Left colon (tissue), 2 donors: ENCODE measurements around the gene XRCC6. TPM values are rescaled to one million over a fixed set of nuclear protein-coding genes. Genes with fewer than 3 reads are reported as not detected.
A peak's percentile ranks its signal among the peaks of the same experiment; 100 is the strongest.
"Not testable (repeated sequence)": the region's sequence is repeated elsewhere in the genome, so short reads cannot be mapped to it uniquely, and the experiment has no call there.

ENCODE experiments used
- ATAC-seq: fragments of 200-7000 bp; cut with Tn5 transposase; one replicate; pipeline ENCODE4 v1.9.1; 2020; ENCODE audit warnings: mild to moderate bottlenecking, moderate library complexity
- DNase-seq, 2 donors: peaks; one replicate each; pipeline ENCODE4 v3.0.0-alpha.2; 2020
- intact Hi-C, 2 donors: fragments of 100-400 bp; cut with DNase I in 1 of 2; cut with micrococcal nuclease in 1 of 2; formaldehyde crosslinking; loops; one replicate each; pipeline versions ENCODE4 v1.11.2 to v1.14.0; 2022; cut with DNase I, micrococcal nuclease
- long read RNA-seq: library from polyadenylated mRNA; unstranded; transcript quantifications from one replicate; pipeline ENCODE4 v2.0.0, GENCODE V29; 2021
- total RNA-seq, 2 donors: library from RNA; stranded (reverse); fragmentation: NEBNext Ultra II Directional; extraction: Animal tissue kit (Norgen Biotek cat#: 25700); gene quantifications; one replicate each; pipeline ENCODE4 v1.2.1, GENCODE V29; 2021
- donor health status: DM: no; HTN: no; CAD: no.
- donor health status: DM: yes; HTN: yes; CAD: no.

The XRCC6 gene
- 100 to 1,000 TPM; 164 to 173 TPM for total RNA-seq
- long read RNA-seq, transcript XRCC6-202 (13 exons, 2,296 nt) = major isoform, 322 of 371 reads
- long read RNA-seq, transcript XRCC6-201 (12 exons, 2,709 nt) = minor isoform, 11 of 371 reads
- long read RNA-seq, partial matches to known transcripts = 18 of 371 reads
- long read RNA-seq, other reads (novel, unspliced or antisense) = 15 of 371 reads

DNA sequence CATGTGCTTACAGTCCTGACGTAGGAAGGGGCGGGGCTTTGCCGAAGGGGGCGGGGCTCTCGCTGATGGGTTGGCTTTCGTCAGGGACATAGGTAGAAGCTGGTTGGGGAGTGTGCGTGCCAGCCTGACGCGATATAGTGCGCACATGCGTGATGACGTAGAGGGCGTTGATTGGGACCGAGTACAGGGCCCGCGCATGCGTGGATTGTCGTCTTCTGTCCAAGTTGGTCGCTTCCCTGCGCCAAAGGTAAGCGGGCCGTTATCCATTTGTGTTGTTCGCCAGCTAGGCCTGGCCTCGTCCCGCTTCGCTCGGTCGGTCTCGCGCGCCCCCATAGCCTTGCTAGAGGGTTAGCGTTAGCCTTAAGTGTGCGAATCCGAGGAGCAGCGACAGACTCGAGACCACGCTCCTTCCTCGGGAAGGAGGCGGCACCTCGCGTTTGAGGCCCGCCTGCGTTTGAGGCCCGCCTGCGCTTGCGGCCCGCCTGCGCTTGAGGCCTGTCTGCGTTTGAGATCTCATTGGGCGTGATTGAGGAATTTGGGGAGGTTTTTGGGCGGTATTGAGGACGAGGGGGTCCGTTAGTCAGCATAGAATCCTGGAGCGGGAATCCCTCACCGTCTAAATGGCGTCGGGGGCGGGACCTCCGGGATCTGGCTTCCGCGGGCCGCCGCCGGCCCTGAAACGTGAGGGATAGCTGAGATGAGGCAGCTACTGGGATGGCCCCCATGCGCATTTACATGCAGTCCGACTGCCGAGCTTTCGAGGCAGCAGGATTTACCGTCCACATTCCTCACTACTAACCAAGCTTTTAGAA lies at the start of gene XRCC6:
Gene XRCC6 (plus strand): TSS at position 197 of the 812 bp plus-strand sequence. CDS start 710 bp downstream, outside the sequence.
- intact Hi-C loops = no loop called here
- ATAC-seq = peak; percentile 92
- DNase-seq = peak; percentile 100

DNA sequence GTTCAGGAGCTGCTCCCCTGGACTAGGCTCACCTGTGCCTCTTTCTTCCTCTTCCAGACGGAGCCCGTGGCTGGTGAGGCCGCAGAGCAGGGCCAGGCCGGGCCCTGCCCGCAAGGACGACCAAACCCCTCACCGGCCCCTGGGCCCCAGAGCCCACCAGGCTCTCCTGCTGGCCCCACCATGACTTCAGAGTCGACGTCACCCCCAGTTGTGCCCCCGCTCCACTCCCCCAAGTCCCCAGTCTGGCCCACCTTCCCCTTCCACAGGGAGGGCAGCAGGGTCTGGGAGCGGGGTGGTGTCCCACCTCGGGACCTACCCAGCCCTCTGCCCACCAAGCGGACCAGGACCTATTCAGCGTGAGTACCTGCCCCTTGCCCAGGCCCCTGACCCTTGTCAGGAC lies 49.3 kb upstream of the XRCC6 start:
- intact Hi-C loops = no loop called here
- ATAC-seq = no peak
- DNase-seq = no peak

DNA sequence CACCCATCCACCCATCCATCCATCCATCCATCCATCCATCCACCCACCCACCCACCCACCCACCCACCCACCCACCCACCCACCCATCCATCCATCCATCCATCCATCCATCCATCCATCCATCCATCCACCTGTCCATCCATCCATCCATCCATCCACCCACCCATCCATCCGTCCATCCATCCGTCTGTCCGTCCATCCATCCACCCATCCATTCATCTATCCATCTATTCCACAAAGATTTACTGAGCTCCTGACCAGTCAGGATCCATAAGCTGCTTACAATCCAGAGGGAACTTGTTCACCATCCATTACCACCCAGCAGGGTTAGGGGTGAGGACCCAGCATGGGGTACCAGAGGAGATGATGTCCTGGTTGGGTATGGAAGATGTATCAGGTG lies 48.8 kb upstream of the XRCC6 start:
- intact Hi-C loops, DNase-seq, ATAC-seq: not testable (repeated sequence)

DNA sequence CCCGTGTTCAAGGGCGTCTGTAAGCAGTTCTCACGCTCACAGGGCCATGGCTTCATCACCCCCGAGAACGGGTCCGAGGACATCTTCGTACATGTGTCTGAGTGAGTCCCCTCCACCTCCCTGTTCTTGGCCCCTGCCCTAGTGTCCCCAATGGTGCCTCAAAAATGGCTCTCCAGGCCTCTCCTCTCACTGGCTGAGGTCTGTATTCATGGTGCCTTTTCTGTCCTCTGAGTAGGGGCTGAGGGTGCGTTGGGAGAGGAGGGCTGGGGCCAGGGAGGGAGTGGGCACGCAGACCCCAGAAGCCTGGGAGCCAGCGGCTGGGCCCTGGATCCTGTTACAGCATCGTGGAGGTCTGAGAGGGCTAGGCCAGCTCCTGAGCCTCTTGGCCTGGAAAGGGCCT lies 47.4 kb upstream of the XRCC6 start:
- no peak for ATAC-seq
- intact Hi-C loops = no loop called here
- no peak for DNase-seq

DNA sequence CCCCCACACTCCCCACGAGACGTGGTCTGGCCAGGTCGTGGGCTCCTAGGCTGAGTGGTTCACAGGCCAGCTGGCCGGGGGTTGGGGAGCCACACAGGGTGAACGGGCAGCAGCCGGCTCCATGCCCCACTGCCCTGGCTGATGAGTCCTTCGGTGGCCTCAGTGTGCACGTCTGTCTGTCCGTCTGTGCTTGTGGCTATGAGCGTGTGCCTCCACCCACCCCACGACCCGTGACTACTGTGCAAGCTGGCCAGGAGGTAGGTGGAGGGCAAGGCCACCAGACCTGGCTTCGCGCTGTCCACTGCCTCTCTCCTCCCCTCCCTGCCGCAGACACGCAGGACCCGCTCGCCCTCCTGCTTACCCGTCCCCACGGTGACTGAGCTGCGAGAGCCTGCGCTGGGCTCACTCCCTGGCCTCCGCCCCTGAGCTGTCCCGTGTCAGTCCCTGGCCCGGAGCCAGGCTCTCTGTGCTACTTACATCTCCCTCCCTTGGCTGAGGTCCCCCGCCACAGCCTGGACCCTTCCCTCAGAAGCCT lies 46.2 kb upstream of the XRCC6 start:
- ATAC-seq (peak; percentile 24), DNase-seq (peak; percentile 47 to 58)

DNA sequence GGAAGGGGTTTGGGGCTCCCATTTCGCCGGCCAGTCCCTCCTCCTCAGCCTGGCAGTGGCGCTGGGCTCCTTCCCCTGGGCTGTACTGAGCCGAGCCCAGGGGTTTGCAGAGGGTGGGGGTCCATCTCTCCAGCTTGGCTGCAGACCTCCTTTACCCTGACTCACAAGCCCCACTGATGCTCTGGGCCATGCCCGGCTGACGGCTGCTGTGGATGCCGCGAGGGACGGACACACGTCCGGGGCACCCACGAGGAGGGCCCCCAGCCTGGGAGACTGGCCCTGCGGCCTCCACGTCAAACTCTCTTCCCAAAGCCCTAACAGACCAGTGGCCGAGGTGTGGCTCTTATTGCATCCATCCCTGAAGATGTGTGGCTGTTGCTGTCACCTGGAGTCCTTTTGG lies 45.6 kb upstream of the XRCC6 start:
- intact Hi-C loops = no loop called here
- ATAC-seq = no peak
- no peak for DNase-seq

More for the DNA sequence above, 46.2 kb upstream of the XRCC6 start:
- intact Hi-C loops = no loop called here

DNA sequence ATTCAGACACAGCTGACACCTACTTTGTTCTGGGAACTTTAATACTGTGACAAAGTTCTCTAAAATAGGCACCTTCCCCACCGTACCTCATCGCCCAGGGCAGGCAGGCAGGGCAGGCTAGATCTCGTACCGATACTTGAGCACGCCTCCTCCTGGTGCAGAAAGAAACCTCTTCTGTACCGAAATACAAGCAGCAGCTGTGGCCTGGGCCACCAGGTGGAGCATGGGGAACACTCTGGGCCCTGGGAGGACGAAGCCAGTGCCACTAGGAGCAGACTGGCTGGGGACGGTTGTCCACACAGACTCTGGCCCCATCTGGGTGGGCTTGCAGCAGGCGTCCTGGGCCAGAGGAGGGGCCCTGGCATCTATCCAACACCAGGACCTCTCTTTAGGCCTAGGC lies 44.2 kb upstream of the XRCC6 start:
- ATAC-seq (peak; percentile 66), DNase-seq (peak; percentile 35 to 56)
- intact Hi-C loops = no loop called here

DNA sequence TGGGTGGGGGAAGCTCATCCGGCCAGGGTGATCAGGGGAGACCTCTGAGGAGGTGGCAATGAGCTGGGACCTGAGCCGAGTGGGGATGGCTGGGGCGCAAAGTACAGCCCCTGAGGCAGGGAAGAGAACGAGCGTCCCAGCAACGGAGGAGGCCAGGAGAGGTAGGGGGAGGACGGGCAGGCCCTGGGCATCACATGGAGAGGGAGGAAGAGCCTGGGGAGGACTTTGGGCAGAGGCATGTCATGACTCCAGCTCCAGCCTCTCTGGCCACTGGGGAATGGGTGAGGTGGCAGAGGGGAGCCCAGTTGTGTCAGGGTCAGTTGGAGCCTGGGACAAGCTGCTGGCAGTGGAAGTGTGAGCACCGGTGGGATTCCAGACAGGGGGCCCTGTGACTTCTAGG lies 43.0 kb upstream of the XRCC6 start:
- no peak for ATAC-seq
- intact Hi-C loops = no loop called here

DNA sequence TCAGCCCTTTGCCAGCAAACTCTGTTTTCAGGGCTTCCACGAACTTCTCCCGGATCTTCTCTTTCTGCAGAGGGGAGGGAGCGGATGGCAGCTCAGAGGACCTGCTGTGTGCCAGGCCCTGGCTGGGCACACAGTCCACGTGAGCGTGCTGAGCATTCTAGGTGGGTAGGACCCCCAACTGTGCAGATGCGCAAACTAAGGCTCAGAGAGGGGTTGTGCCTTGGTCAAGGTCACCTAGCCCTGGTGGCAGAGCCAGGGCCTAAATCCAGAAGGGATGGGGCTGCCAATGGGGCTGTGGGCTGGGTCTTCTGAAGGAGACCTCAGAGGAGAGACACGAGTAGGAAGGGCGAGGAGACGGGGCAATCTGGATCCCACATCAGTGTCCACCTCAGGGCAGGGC lies 42.3 kb upstream of the XRCC6 start:
- ATAC-seq (no peak), DNase-seq (no peak)
- intact Hi-C loops = no loop called here

More for the DNA sequence above, 43.0 kb upstream of the XRCC6 start:
- DNase-seq = no peak

DNA sequence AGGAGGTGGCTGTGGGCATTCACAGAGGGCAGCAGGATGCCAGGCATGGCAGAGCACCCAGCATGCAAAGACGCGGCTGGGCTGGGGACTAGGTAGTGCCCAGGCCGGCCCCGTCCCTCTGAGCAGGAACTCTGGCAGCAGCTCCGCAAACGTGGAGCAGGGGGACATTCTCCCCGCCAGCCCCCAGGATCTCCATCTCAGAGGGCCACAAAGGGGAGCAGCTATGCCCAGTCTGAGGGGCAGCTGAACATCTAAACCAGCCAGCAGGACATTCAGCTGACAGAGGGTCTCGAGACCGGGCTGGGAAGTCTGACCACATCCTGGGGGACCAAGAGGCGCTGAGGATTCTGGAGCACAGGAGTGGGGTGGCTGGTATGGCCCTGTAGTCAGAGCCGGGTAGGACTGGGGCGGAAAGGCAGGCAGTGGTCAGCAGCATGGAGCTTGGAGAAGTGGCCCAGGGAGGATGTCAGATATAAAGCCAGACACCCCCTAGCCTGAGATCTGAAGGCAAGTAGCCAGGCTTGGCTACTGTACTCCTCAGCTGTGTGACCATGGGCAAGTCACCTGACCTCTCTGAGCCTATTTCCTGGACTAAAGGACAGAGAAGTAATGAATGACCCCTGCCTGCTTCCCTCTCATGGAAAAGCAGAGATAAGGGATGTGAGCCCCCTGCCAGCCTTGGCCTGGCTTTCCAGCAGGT lies 41.6 kb upstream of the XRCC6 start:
- DNase-seq = no peak
- intact Hi-C loops = no loop called here
- no peak for ATAC-seq

DNA sequence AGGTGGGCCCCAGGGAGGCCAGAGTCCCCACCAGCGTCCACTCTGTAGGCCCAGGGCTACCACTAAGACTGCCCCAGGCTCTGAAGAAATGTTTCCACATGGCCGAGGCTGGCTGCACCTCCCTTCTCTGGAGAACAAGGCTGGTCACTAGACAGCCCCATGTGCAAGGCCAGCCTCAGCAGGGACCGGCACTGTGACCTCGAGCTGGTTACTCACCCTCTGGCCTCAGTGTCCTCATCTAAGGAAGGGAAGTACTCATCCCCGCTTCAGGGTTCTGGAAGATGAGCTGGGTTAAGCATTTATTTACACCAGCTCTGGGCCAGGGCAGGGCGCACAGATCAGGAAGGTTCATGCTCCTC lies 41.1 kb upstream of the XRCC6 start:
- DNase-seq (no peak), ATAC-seq (no peak)
- intact Hi-C loops = no loop called here

DNA sequence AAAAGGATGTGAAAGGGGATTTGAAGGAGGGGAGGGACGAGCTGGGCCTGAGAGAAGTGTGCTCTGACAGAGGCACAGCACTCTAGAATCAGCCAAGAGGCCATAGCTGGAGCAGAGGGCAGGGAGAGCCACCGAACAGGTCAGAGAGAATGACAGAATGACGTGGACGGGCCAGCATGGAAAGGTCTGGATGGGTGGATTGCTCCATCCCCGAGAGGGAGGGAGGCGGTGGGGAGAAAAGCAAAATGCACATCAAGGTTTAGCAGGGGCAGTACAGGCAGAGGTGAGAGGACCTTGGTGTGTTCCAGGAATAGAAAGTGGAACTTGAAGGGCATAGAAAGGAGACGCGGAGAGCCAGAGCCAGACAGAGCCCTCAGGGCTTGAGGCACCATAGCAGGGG lies 38.4 kb upstream of the XRCC6 start:
- ATAC-seq = no peak
- intact Hi-C loops = no loop called here
- DNase-seq = no peak

DNA sequence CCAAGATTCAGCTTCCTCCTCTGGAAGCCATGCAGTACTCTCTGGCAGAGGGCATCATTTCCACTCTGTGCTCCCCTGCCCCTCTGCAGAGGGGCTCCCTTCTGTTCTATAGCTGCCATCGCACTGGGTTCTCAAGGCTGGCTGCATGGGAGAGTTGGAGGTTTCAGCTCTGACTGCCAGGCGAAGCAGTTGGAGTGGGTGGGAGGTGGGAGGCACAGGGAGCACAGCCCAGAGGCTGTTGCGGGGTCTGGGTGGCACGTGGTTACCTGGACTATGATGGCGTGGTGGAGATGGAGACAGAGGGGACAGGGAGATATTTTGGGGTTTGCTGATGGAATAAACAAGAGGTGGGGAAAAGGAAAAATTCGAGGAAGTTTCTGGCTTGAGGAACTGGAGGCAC lies 36.2 kb upstream of the XRCC6 start:
- DNase-seq (no peak), ATAC-seq (no peak)
- intact Hi-C loops = no loop called here

DNA sequence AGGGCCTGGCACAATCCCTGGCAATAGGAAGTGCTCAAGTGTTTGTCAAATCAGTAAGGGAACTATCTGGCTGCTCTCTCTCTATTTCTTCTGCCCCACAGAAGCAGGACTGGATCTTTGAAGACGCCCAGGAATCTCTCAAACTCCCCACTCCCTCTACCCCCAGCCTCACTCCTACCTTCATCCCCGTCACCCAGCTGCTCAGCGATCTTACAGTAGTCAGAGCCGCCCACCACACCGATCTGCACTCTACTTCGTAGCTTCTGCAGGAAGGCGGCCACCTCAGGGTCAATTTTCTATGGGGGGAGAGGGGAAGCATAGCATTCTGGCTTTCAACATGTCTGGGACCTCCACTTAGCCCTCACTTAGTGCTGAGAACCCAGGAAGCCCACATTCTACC lies 35.2 kb upstream of the XRCC6 start:
- DNase-seq (no peak), ATAC-seq (no peak)
- intact Hi-C loops = no loop called here

DNA sequence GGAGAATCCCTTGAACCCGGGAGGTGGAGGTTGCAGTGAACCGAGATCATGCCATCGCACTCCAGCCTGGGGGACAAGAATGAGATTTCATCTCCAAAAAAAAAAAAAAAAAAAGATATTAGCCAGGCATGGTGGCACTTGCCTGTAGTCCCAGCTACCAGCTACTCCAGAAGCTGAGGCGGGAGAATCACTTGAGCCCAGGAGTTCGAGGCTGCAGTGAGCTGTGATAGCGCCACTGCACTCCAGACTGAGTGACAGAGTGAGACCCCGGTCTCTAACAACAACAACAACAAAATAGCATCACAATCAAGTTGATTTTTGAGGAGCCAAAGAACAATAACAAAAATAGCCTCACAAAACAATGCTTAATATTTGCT lies 33.8 kb upstream of the XRCC6 start:
- intact Hi-C loops = no loop called here
- ATAC-seq (no peak), DNase-seq (no peak)

DNA sequence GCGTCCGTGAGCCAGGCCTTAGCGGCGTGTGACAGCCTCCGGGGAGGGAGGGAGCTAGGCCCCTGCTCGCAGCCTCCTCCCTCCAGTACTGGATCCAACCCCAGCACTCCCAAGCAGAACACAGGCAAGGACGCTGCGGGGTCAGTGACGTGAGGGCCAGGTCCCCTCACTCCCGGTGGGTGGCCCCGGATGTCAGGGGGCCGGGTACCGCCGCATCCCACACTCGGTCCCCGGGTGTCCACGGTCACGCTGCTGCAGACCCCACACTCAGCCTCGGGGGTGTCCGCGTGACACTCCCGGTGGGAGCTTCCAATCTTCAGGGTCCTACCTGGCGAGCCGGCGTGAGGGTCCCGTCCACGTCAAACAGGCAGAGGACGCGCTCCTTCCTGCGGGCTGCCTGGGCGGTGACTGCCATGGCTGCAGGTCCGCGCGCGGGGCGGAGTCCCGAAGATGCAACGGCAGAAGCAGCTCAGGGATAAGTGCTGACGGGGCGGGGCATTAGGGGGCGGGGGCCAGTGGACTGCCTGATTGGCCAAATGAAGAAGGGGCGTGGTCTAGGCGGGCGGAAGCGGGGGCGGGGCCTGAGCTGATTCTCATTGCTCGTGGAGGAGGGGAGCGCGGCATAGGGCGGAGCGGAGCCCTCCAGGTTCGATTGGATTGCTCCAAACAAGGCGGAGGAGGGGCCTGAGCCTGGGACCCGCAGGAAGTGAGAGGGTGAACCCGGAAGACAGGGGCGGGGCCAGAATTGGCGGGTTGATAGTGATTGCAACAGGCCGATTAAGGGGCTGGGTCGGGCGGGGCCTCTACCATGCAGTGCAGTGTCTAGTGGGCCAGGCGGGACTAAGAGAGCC lies 31.5 kb upstream of the XRCC6 start, which contains the start of gene PMM1:
Gene PMM1 (minus strand): TSS at position 450 of the 851 bp plus-strand sequence. CDS start 35 bp downstream, at position 415.
- intact Hi-C loops = loop anchor here in 1 of 2 donors (10.0 kb wide), 1 partner anchor 55 kb away; no protein-coding TSS in a partner anchor
- DNase-seq = peak; percentile 100
- peak; percentile 85 for ATAC-seq

DNA sequence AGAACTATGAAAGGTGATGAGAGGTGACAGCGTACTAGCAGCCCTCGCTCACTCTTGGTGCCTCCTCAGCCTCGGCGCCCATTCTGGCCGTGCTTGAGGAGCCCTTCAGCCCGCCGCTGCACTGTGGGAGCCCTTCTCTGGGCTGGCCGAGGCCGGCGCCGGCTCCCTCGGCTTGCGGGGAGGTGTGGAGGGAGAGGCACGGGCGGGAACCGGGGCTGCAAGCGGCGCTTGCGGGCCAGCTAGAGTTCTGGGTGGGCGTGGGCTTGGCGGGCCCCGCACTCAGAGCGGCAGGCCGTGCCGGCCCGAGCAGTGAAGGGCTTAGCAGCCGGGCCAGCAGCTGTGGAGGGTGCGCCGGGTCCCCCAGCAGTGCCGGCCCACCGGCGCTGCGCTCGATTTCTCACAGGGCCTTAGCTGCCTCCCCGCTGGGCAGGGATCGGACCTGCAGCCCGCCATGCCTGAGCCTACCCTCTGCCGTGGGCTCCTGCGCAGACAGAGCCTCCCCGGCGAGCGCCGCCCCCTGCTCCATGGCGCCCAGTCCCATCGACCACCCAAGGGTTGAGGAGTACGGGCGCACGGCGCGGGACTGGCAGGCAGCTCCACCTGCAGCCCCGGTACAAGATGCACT lies 27.6 kb upstream of the XRCC6 start:
- intact Hi-C loops = loop anchor here in 1 of 2 donors (10.0 kb wide), 1 partner anchor 59 kb away; no protein-coding TSS in a partner anchor
- not testable (repeated sequence) for DNase-seq, ATAC-seq

DNA sequence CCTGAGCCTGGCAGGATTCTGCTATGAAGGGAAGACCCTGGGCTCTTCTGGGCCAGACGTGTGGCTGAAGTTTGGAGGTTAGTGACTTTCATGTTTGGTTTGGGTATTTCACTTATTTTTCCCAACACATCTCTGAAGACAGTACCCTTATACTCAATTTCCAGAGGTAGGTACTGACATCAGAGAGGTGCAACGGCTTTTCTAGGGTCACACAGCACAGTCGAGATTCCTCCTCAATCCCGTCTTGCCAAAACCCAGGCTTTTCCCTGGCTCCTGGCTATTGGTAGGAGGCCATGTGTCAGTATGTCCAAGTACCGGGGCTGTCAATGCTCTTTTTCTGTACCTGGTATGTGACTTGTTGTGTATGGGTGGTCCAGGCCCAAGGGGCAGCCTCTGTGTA lies 25.4 kb upstream of the XRCC6 start:
- ATAC-seq (no peak), DNase-seq (no peak)
- intact Hi-C loops = loop anchor here in 1 of 2 donors (10.0 kb wide), 1 partner anchor 61 kb away; no protein-coding TSS in a partner anchor
